Testis (tissue), 2 donors: ENCODE measurements around the gene MRGPRE.

ENCODE experiments used
- CTCF ChIP-seq, 3 experiments: fragments of 450-650 bp in 2 of 3; fragments of 200-600 bp in 1 of 3; sonication (generic) in 1 of 3; IDR thresholded peaks; one replicate each; pipeline ENCODE4 v1.5.1; 2016 to 2019; ENCODE audit warnings: antibody characterized with exemption in 3 of 3, mild to moderate bottlenecking in 2 of 3, moderate library complexity in 1 of 3
- POLR2A ChIP-seq: fragments of 450-650 bp; IDR thresholded peaks from one replicate; pipeline ENCODE4 v1.6.1; 2017; ENCODE audit warnings: antibody characterized with exemption, mild to moderate bottlenecking, moderate library complexity

GRCh38 chr11:3205261-3206155, 26.7 kb downstream of the MRGPRE start:
- TF ChIP-seq POLR2A (no peak), CTCF (IDR thresholded peaks at IDR 0.05) (no peak)
